K562 (cell line): ENCODE results near the gene VAC14. TPM values are rescaled to one million over a fixed set of nuclear protein-coding genes. Genes with fewer than 3 reads are reported as not detected.
A peak's percentile ranks its signal among the peaks of the same experiment; 100 is the strongest.

ENCODE experiments used
- ETS2 ChIP-seq: IDR thresholded peaks from 2 replicates; pipeline ENCODE4 v1.6.1; 2016; ENCODE audit warnings: borderline replicate concordance, missing genetic modification characterization, mild to moderate bottlenecking, moderate library complexity, missing compliant biosample characterization; ENCODE audit not compliant: poor library complexity, severe bottlenecking
- FOSL1 ChIP-seq: fragments of 200-800 bp; sonication (Bioruptor generic); conservative IDR thresholded peaks from 2 replicates; pipeline ENCODE4 v1.6.1; 2016; ENCODE audit warnings: missing genetic modification characterization, missing compliant biosample characterization
- FOXK1 ChIP-seq: sonication (generic); formaldehyde crosslinking; IDR thresholded peaks from 2 replicates; pipeline ENCODE4 v1.8.0; 2022; ENCODE audit warnings: missing genetic modification reagents, mild to moderate bottlenecking, borderline replicate concordance
- GATAD2B ChIP-seq: fragments of 450-650 bp; IDR thresholded peaks from 2 replicates; pipeline ENCODE4 v1.6.1; 2017; ENCODE audit warnings: mild to moderate bottlenecking, borderline replicate concordance
- NFE2L1 ChIP-seq: fragments of 450-650 bp; IDR thresholded peaks from 2 replicates; pipeline ENCODE4 v1.6.1; 2016; ENCODE audit warnings: missing genetic modification characterization, low read depth, mild to moderate bottlenecking, missing compliant biosample characterization, moderate library complexity, borderline replicate concordance
- NR2C2 ChIP-seq, 2 experiments: fragments of 200-800 bp in 1 of 2; sonication (Bioruptor generic) in 1 of 2; sonication (generic) in 1 of 2; formaldehyde crosslinking in 1 of 2; IDR thresholded peaks; 2 replicates each; pipeline versions ENCODE4 v1.6.1 to v1.8.0; 2016 to 2022; ENCODE audit warnings: mild to moderate bottlenecking in 1 of 2, missing compliant biosample characterization in 1 of 2, missing genetic modification characterization in 1 of 2, missing genetic modification reagents in 1 of 2
- ZC3H11A ChIP-seq: IDR thresholded peaks from 2 replicates; pipeline ENCODE4 v1.6.1; 2012; ENCODE audit warnings: low read depth, low read length, improper control_type of control experiment
- ZC3H8 ChIP-seq: fragments of 450-650 bp; IDR thresholded peaks from 2 replicates; pipeline ENCODE4 v1.6.1; 2017
- ZNF584 ChIP-seq: fragments of 200-800 bp; sonication (Bioruptor generic); IDR thresholded peaks from 2 replicates; pipeline ENCODE4 v1.6.1; 2016; ENCODE audit warnings: low read depth, mild to moderate bottlenecking, missing genetic modification characterization, missing compliant biosample characterization
- polyA plus RNA-seq, 8 experiments: library from polyadenylated mRNA; depleted of rRNA in 4 of 8; stranded (reverse) in 5 of 8; unstranded in 3 of 8; fragments of >200 nt; fragmentation: Nextera tagmentation in 2 of 8; fragmentation: Illumina TruSeq in 1 of 8; extraction: Ambion mirVana in 2 of 8; extraction: Trizol in 1 of 8; gene quantifications; 2 replicates each; pipeline versions ENCODE4 v1.2.1 to v1.2.3, GENCODE V29; 2011 to 2014; ENCODE audit warnings: inconsistent platforms in 1 of 8, missing spikeins in 1 of 8
- total RNA-seq, 7 experiments: library from RNA; depleted of rRNA in 6 of 7; stranded (reverse); fragments of >200 nt in 6 of 7; fragmentation: Illumina TruSeq in 2 of 7; extraction: Trizol in 2 of 7; gene quantifications; 2 replicates each; pipeline versions ENCODE4 v1.2.1 to v1.2.3, GENCODE V29; 2011 to 2021; ENCODE audit warnings: low replicate concordance in 1 of 7
- TF ChIP-seq, protein P1 (sequence below): sonication (generic); IDR thresholded peaks from 2 replicates; pipeline ENCODE4 v1.6.1; 2016

Gene VAC14
- total and polyA plus RNA-seq, 9 of the 15 experiments (the other 6 are each of a cell fraction or from before 2014, with no cell fraction given), result 1.3 to 41.6 (median 26.6) TPM

DNA sequence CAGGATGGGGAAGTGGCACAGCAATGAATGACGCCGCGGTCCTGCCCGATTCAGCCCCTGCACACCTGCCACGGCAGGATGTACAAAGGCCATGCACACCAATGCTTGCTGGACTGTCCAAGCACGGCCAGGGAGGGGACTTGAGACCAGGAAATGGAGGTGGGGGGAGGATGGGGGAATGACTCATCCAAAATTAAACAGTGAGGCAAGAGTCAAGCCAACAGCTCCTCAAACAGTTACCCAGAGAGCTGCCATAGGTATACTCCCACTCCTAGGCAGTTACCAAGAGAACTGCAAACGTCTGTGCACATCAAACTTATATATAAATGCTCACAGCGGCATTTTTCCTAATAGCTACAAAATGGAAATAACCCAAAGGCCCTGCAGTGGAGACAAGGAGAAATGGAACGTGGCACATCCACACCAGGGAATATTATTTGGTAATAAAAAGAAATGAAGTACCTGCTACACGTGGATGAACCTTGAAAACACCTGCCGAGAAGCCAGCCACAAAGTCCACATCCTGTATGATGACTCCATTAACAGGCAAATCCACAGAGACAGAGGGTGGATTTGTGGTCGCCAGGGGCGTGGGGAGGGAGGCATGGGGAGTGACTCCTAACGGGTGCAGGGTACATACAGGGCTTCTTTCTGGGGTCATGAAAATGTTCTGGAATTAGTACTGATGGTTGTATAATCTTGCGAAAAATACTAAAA, 54.1 kb downstream of the VAC14 start (continued):
- TF ChIP-seq FOSL1 (tag) (peak; percentile 99), NR2C2 (CRISPR knock-in tag; IDR thresholded peaks at IDR 0.05) (no peak), NR2C2 (tag; IDR thresholded peaks at IDR 0.05) (peak; percentile 56), FOXK1 (CRISPR knock-in tag) (no peak), ZNF584 (peak; percentile 78; the same call in 1 of the 2 replicates), ZC3H11A (no peak), NFE2L1 (tag) (peak; percentile 74), ZC3H8 (no peak), GATAD2B (no peak), ETS2 (tag) (no peak)
- TF ChIP-seq, protein P1, sequence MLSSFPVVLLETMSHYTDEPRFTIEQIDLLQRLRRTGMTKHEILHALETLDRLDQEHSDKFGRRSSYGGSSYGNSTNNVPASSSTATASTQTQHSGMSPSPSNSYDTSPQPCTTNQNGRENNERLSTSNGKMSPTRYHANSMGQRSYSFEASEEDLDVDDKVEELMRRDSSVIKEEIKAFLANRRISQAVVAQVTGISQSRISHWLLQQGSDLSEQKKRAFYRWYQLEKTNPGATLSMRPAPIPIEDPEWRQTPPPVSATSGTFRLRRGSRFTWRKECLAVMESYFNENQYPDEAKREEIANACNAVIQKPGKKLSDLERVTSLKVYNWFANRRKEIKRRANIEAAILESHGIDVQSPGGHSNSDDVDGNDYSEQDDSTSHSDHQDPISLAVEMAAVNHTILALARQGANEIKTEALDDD, result peak; percentile 57; the same call in 1 of the 2 replicates
- TF ChIP-seq, all 486 proteins: peak for 98
